GM12874 (cell line): ENCODE data around the gene TMPRSS11A.

Experiments used
- CTCF ChIP-seq: IDR thresholded peaks from 2 replicates; pipeline ENCODE4 v1.5.1; 2011; ENCODE audit warnings: low read depth, mild to moderate bottlenecking, control low read depth, low read length, moderate library complexity; ENCODE audit not compliant: insufficient read depth

The TMPRSS11A gene

GRCh38 chr4:67885762-67886161 is 77.5 kb downstream of the TMPRSS11A start:
- no peak for TF ChIP-seq CTCF

GRCh38 chr4:67884701-67885100 is 78.6 kb downstream of the TMPRSS11A start:
- TF ChIP-seq CTCF = no peak

- no peak for TF ChIP-seq CTCF
These were observed 79.4 kb downstream of the TMPRSS11A start, which contains the start of gene TMPRSS11D for GRCh38 chr4:67883902-67884301. TMPRSS11D (minus strand) TSS chr4:67884002; CDS start chr4:67883933, 69 bp downstream.

- TF ChIP-seq CTCF = no peak
These were observed 79.8 kb downstream of the TMPRSS11A start for GRCh38 chr4:67883458-67883857.

GRCh38 chr4:67880866-67881610 is 82.3 kb downstream of the TMPRSS11A start:
- TF ChIP-seq CTCF = no peak

GRCh38 chr4:67879486-67879885 is 83.8 kb downstream of the TMPRSS11A start:
- no peak for TF ChIP-seq CTCF

GRCh38 chr4:67877086-67877485 is 86.2 kb downstream of the TMPRSS11A start:
- TF ChIP-seq CTCF = no peak

GRCh38 chr4:67874986-67875385 is 88.3 kb downstream of the TMPRSS11A start:
- TF ChIP-seq CTCF = no peak
